ENCODE measurements around the gene TULP4. TPM values are rescaled to one million over a fixed set of nuclear protein-coding genes. Genes with fewer than 3 reads are reported as not detected.
A peak's percentile ranks its signal among the peaks of the same experiment; 100 is the strongest.

Gene TULP4
- total RNA-seq, 1 experiment from 2014 or later, result 52.8 TPM

DNA sequence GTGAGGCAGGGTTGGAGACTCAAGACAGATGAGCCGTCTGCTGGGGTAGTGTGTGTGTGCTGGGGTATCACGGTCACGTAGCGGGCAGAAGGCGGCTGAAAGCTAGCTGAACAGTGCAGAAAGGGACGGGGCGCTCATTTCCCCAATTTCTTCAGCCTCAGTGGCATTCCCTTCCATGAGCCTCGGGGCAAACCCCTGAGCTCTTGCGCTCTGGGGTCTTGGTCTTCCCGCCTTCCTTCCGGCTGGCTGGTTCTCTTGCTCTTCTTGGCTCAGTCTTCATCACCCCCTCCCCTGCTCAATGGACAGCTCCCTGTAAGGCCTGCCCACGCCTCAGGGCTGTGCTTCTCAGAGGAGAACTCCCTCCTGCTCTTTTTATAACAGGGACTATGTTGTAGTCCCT lies 232.2 kb downstream of the TULP4 start:
- ChIA-PET CTCF (interaction anchor here (1.2 kb wide), 2 partner anchors 174 to 323 kb away, joined by 3 read pairs; no protein-coding TSS in a partner anchor), POLR2A (no interaction called here)
- Mint-ChIP-seq H3K4me3 (no peak overlapping the region), H3K36me3 (no peaks in the 10 kb centered on the region), H3K4me1 (peaks cover 11% of the 10 kb centered on the region), H3K9me3 (peaks cover 7% of the 10 kb centered on the region), H3K27me3 (ENCODE audit: low read depth) (no peaks in the 10 kb centered on the region), H3K27ac (no peak overlapping the region)
- TF ChIP-seq ZBTB21 (CRISPR knock-in tag; IDR thresholded peaks at IDR 0.05; ENCODE audit: borderline replicate concordance), result no peak
- DNase-seq (ENCODE audit: low spot score) (no peak), ATAC-seq (peak; percentile 52)

DNA sequence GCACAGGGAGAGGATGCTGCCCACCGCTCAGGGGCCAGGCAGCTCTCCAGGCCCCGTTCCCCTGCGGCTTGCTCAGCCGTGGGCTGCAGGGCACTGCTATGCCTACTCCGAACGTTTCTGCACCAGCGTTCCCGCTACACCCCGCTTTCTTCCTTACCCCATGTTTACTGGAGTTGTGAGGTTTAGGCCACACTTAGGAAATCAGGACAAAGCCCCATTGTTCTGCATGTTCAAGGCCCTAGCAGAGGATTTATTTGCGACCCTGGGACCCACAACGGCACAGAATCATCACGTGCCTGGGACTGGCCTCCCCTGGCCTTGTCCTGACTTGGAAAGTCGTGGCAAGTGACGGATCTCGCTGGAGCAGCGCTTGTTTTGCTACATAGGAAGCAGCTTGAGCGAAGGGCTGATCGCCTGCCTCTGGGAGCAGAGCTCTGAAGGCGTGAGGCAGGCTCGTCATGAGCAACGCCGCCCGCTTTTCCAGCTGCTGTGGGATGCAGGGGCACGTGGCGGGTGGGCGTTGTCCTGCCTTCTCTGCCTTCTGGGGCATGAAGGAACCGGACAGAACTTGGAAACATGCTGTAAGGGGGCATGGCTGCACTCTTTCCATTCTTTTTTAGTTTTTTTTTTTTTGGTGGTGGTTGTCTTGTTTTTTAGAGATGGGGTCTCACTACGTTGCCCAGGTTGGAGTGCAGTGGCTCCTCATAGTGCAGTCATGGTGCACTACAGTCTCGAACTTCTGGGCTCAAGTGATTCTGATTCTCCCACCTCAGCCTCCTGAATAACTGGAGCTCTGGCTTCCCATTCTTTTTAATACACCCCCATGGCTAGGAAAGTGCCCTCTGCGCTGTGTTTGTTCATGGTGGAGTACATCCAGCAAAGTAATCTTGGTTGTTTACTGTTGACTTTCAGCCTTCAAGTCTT lies 233.0 kb downstream of the TULP4 start:
- DNase-seq (ENCODE audit: low spot score), result no peak
- peaks cover 7% of the 10 kb centered on the region for H3K9me3 Mint-ChIP-seq
- H3K4me1 Mint-ChIP-seq, result peaks cover 11% of the 10 kb centered on the region
- no peaks in the 10 kb centered on the region for H3K27me3 Mint-ChIP-seq (ENCODE audit: low read depth)
- no peaks in the 10 kb centered on the region for H3K36me3 Mint-ChIP-seq
- no peak overlapping the region; the same call in 1 of the 2 replicates for H3K27ac Mint-ChIP-seq
- TF ChIP-seq GABPB1 (CRISPR knock-in tag; IDR thresholded peaks at IDR 0.05), result peak; percentile 70
- TF ChIP-seq, protein P1, sequence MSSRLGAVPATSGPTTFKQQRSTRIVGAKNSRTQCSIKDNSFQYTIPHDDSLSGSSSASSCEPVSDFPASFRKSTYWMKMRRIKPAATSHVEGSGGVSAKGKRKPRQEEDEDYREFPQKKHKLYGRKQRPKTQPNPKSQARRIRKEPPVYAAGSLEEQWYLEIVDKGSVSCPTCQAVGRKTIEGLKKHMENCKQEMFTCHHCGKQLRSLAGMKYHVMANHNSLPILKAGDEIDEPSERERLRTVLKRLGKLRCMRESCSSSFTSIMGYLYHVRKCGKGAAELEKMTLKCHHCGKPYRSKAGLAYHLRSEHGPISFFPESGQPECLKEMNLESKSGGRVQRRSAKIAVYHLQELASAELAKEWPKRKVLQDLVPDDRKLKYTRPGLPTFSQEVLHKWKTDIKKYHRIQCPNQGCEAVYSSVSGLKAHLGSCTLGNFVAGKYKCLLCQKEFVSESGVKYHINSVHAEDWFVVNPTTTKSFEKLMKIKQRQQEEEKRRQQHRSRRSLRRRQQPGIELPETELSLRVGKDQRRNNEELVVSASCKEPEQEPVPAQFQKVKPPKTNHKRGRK (CRISPR knock-in tag; IDR thresholded peaks at IDR 0.05; ENCODE audit: borderline replicate concordance), result no peak
- no peak for ATAC-seq
- ChIA-PET CTCF (interaction anchor here (0.6 to 0.9 kb wide), 2 partner anchors 9 to 49 kb away, joined by 3 read pairs; no protein-coding TSS in a partner anchor), POLR2A (no interaction called here)
- H3K4me3 Mint-ChIP-seq, result no peak overlapping the region

DNA sequence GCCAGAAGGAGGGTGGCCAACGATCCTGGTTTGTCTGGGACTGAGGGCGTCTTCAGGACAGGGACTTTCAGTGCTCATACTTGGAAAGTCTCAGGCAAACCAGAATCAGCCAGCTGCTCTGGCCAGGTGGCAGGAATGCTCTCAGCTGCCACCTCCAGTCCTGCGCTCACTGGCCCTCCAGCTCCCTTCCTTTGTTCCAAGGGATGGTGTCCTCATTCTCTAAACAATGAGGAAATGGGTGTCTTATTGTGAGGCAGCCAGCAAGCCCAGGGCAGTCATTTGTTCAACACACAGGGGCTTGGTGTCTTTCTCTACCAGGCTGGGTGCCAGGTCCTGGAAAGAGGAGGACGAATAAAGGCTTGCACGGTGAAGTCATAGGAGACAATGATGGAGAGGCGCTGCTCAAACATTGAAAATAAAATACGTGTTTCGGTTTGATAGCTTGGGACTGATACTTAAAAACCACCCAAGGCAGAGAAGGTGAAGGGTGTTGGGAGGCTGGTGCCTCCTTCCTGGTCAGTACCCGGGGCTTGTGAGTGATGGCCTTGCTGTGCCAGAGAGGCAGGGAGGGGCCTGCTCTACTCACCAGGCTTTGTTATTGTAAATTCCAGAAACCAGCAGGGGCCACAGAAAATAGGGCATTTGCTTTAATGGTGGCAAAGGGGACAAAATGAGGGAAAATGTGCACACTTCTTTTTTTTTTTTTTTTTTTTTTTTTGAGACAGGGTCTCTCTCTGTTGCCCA lies 236.3 kb downstream of the TULP4 start:
- Mint-ChIP-seq H3K4me3 (no peak overlapping the region), H3K36me3 (no peaks in the 10 kb centered on the region), H3K27me3 (ENCODE audit: low read depth) (no peaks in the 10 kb centered on the region), H3K27ac (peak overlapping the region; percentile 47), H3K9me3 (peaks cover 7% of the 10 kb centered on the region), H3K4me1 (peaks cover 11% of the 10 kb centered on the region)
- no peak for DNase-seq (ENCODE audit: low spot score)
- peak; percentile 60 for ATAC-seq
- POLR2A ChIA-PET, result interaction anchor here (0.5 kb wide), 1 partner anchor 387 kb away, joined by 4 read pairs; no protein-coding TSS in a partner anchor
- CTCF ChIA-PET, result interaction anchor here (0.9 kb wide), 1 partner anchor 327 kb away, joined by 3 read pairs; no protein-coding TSS in a partner anchor
- TF ChIP-seq, protein P2, sequence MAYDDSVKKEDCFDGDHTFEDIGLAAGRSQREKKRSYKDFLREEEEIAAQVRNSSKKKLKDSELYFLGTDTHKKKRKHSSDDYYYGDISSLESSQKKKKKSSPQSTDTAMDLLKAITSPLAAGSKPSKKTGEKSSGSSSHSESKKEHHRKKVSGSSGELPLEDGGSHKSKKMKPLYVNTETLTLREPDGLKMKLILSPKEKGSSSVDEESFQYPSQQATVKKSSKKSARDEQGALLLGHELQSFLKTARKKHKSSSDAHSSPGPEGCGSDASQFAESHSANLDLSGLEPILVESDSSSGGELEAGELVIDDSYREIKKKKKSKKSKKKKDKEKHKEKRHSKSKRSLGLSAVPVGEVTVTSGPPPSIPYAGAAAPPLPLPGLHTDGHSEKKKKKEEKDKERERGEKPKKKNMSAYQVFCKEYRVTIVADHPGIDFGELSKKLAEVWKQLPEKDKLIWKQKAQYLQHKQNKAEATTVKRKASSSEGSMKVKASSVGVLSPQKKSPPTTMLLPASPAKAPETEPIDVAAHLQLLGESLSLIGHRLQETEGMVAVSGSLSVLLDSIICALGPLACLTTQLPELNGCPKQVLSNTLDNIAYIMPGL (CRISPR knock-in tag; IDR thresholded peaks at IDR 0.05), result no peak
- TF ChIP-seq, protein P3, sequence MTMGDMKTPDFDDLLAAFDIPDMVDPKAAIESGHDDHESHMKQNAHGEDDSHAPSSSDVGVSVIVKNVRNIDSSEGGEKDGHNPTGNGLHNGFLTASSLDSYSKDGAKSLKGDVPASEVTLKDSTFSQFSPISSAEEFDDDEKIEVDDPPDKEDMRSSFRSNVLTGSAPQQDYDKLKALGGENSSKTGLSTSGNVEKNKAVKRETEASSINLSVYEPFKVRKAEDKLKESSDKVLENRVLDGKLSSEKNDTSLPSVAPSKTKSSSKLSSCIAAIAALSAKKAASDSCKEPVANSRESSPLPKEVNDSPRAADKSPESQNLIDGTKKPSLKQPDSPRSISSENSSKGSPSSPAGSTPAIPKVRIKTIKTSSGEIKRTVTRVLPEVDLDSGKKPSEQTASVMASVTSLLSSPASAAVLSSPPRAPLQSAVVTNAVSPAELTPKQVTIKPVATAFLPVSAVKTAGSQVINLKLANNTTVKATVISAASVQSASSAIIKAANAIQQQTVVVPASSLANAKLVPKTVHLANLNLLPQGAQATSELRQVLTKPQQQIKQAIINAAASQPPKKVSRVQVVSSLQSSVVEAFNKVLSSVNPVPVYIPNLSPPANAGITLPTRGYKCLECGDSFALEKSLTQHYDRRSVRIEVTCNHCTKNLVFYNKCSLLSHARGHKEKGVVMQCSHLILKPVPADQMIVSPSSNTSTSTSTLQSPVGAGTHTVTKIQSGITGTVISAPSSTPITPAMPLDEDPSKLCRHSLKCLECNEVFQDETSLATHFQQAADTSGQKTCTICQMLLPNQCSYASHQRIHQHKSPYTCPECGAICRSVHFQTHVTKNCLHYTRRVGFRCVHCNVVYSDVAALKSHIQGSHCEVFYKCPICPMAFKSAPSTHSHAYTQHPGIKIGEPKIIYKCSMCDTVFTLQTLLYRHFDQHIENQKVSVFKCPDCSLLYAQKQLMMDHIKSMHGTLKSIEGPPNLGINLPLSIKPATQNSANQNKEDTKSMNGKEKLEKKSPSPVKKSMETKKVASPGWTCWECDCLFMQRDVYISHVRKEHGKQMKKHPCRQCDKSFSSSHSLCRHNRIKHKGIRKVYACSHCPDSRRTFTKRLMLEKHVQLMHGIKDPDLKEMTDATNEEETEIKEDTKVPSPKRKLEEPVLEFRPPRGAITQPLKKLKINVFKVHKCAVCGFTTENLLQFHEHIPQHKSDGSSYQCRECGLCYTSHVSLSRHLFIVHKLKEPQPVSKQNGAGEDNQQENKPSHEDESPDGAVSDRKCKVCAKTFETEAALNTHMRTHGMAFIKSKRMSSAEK (CRISPR knock-in tag; IDR thresholded peaks at IDR 0.05; ENCODE audit: borderline replicate concordance), result no peak
- TF ChIP-seq ETV6 (CRISPR knock-in tag; IDR thresholded peaks at IDR 0.05) (no peak), GRHL2 (CRISPR knock-in tag; IDR thresholded peaks at IDR 0.05; ENCODE audit: insufficient replicate concordance, severe bottlenecking) (no peak), SOX15 (CRISPR knock-in tag; IDR thresholded peaks at IDR 0.05) (no peak), NR2C2 (CRISPR knock-in tag; IDR thresholded peaks at IDR 0.05) (no peak)
- TF ChIP-seq, protein P4, sequence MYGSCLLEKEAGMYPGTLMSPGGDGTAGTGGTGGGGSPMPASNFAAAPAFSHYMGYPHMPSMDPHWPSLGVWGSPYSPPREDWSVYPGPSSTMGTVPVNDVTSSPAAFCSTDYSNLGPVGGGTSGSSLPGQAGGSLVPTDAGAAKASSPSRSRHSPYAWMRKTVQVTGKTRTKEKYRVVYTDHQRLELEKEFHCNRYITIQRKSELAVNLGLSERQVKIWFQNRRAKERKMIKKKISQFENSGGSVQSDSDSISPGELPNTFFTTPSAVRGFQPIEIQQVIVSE (CRISPR knock-in tag; IDR thresholded peaks at IDR 0.05; ENCODE audit: borderline replicate concordance), result no peak
- TF ChIP-seq, protein P5, sequence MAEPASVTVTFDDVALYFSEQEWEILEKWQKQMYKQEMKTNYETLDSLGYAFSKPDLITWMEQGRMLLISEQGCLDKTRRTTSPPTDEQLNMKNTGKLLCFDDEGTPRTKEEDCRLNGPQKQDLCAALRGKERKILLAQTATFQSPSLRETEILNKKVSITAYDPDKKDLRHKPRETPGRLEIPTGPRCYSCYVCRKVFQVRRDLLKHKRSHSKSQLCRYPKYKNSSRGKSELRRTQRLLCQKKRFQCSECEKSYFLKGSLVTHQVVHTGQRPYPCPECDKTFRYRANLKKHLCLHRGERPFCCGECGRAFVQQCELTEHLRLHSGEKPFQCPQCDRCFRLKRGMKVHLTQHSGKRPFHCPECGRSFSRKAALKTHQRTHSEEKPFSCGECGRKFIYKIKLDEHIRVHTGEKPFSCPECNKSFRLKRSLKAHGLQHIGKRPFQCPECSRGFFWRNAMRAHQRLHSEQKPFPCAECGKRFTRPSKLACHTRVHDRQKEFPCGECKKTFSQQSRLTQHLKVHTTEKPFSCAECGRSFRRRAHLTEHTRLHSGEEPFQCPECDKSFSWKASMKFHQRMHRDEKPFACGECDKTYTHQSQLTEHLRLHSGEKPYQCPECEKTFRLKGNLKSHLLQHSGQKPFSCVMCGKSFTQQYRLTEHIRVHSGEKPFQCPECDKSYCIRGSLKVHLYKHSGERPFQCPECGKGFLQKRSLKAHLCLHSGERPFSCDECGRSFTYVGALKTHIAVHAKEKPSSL (CRISPR knock-in tag; conservative IDR thresholded peaks at IDR 0.05), result no peak
